HepG2 (cell line): ENCODE measurements around the gene U2SURP. TPM values are rescaled to one million over a fixed set of nuclear protein-coding genes. Genes with fewer than 3 reads are reported as not detected.

Experiments
- ASH2L ChIP-seq: fragments of 300-600, 200-600 bp; sonication (generic); IDR thresholded peaks from 2 replicates; pipeline ENCODE4 v1.7.0; 2017; ENCODE audit warnings: low read depth, mild to moderate bottlenecking, moderate library complexity, mixed read lengths, low read length; ENCODE audit not compliant: insufficient read length
- DNMT1 ChIP-seq: sonication (generic); formaldehyde crosslinking; IDR thresholded peaks from 2 replicates; pipeline ENCODE4 v1.5.1; 2020; ENCODE audit warnings: mild to moderate bottlenecking, missing genetic modification reagents
- FOXO4 ChIP-seq: sonication (generic); formaldehyde crosslinking; conservative IDR thresholded peaks from 2 replicates; pipeline ENCODE4 v1.8.1; 2023; ENCODE audit warnings: missing genetic modification reagents
- GATAD1 ChIP-seq: IDR thresholded peaks from 2 replicates; pipeline ENCODE4 v1.6.1; 2016; ENCODE audit warnings: missing genetic modification reagents, missing compliant biosample characterization
- HCFC1 ChIP-seq: fragments of 150-350 bp; IDR thresholded peaks from 2 replicates; pipeline ENCODE4 v1.6.1; 2014; ENCODE audit warnings: low read depth, low read length
- HOXA3 ChIP-seq: sonication (generic); formaldehyde crosslinking; IDR thresholded peaks from 2 replicates; pipeline ENCODE4 v1.5.0; 2020; ENCODE audit warnings: missing genetic modification reagents
- HOXA5 ChIP-seq: sonication (generic); formaldehyde crosslinking; IDR thresholded peaks from 2 replicates; pipeline ENCODE4 v1.4.0; 2020; ENCODE audit warnings: missing genetic modification reagents
- NR0B2 ChIP-seq: sonication (generic); formaldehyde crosslinking; IDR thresholded peaks from 2 replicates; pipeline ENCODE4 v1.4.0; 2020; ENCODE audit warnings: mild to moderate bottlenecking, missing genetic modification reagents
- POGZ ChIP-seq: sonication (generic); formaldehyde crosslinking; IDR thresholded peaks from 2 replicates; pipeline ENCODE4 v1.4.0; 2020; ENCODE audit warnings: mild to moderate bottlenecking, missing genetic modification reagents
- SALL2 ChIP-seq: sonication (generic); formaldehyde crosslinking; IDR thresholded peaks from 2 replicates; pipeline ENCODE4 v1.8.1; 2023; ENCODE audit warnings: mild to moderate bottlenecking, missing genetic modification reagents, inconsistent platforms
- SP4 ChIP-seq: sonication (generic); formaldehyde crosslinking; IDR thresholded peaks from 2 replicates; pipeline ENCODE4 v1.8.1; 2023; ENCODE audit warnings: mild to moderate bottlenecking, missing genetic modification reagents
- STAG1 ChIP-seq: sonication (generic); formaldehyde crosslinking; IDR thresholded peaks from 2 replicates; pipeline ENCODE4 v1.4.0; 2020; ENCODE audit warnings: missing genetic modification reagents
- U2AF1 ChIP-seq: fragments of 200-400 bp; formaldehyde crosslinking; optimal IDR thresholded peaks from 2 replicates; pipeline ENCODE3; 2017; ENCODE audit warnings: mild to moderate bottlenecking, low read depth, low read length
- ZBTB37 ChIP-seq: sonication (generic); formaldehyde crosslinking; IDR thresholded peaks from 2 replicates; pipeline ENCODE4 v1.4.0; 2020; ENCODE audit warnings: mild to moderate bottlenecking, missing genetic modification reagents
- ZBTB43 ChIP-seq: sonication (generic); formaldehyde crosslinking; conservative IDR thresholded peaks from 2 replicates; pipeline ENCODE4 v1.4.0; 2020; ENCODE audit warnings: missing genetic modification reagents
- ZMYM2 ChIP-seq: sonication (generic); formaldehyde crosslinking; IDR thresholded peaks from 2 replicates; pipeline ENCODE4 v1.8.0; 2022; ENCODE audit warnings: mild to moderate bottlenecking, missing genetic modification reagents
- ZNF552 ChIP-seq: sonication (generic); formaldehyde crosslinking; IDR thresholded peaks from 2 replicates; pipeline ENCODE4 v1.9.0; 2022; ENCODE audit warnings: missing genetic modification reagents, mild to moderate bottlenecking, borderline replicate concordance
- ZNF558 ChIP-seq: sonication (generic); formaldehyde crosslinking; IDR thresholded peaks from 2 replicates; pipeline ENCODE4 v1.9.0; 2022; ENCODE audit warnings: mild to moderate bottlenecking, missing genetic modification reagents, borderline replicate concordance
- ZNF749 ChIP-seq: sonication (generic); formaldehyde crosslinking; IDR thresholded peaks from 2 replicates; pipeline ENCODE4 v1.8.0; 2022; ENCODE audit warnings: mild to moderate bottlenecking, missing genetic modification reagents, moderate library complexity, borderline replicate concordance
- ZNF768 ChIP-seq: sonication (generic); formaldehyde crosslinking; IDR thresholded peaks from 2 replicates; pipeline ENCODE4 v1.4.0; 2020; ENCODE audit warnings: missing genetic modification reagents
- ZNF770 ChIP-seq: sonication (generic); formaldehyde crosslinking; IDR thresholded peaks from 2 replicates; pipeline ENCODE4 v1.5.0; 2020; ENCODE audit warnings: mild to moderate bottlenecking, missing genetic modification reagents
- ZNF772 ChIP-seq: sonication (generic); formaldehyde crosslinking; IDR thresholded peaks from 2 replicates; pipeline ENCODE4 v1.5.0; 2020; ENCODE audit warnings: mild to moderate bottlenecking, missing genetic modification reagents
- polyA plus RNA-seq, 8 experiments: library from polyadenylated mRNA; depleted of rRNA in 3 of 8; stranded (reverse) in 7 of 8; unstranded in 1 of 8; fragments of >200 nt; fragmentation: Illumina TruSeq in 4 of 8; extraction: Trizol in 4 of 8; gene quantifications; 2 replicates each; pipeline versions ENCODE4 v1.2.1 to v1.2.3, GENCODE V29; 2011 to 2016; ENCODE audit warnings: low read depth in 4 of 8, missing spikeins in 1 of 8, mixed read lengths in 1 of 8; ENCODE audit not compliant: insufficient read depth in 1 of 8
- total RNA-seq, 5 experiments: library from RNA; depleted of rRNA; stranded (reverse); fragments of >200 nt; fragmentation: Illumina TruSeq; extraction: Trizol; gene quantifications; 2 replicates each; pipeline ENCODE4 v1.2.3, GENCODE V29; 2016; ENCODE audit warnings: low read depth in 1 of 5

U2SURP gene
- total and polyA plus RNA-seq, 2 of the 13 experiments (the other 11 are each of a cell fraction or from before 2014, with no cell fraction given), result 55.9 to 173 TPM

- TF ChIP-seq FOXO4 (no peak), SALL2 (CRISPR knock-in tag) (peak; percentile 64; the same call in 1 of the 2 replicates), ZNF770 (CRISPR knock-in tag) (0 out of 2 replicates have a peak, but pooled peaks have one; percentile 21), NR0B2 (CRISPR knock-in tag) (no peak), HCFC1 (no peak), ZMYM2 (CRISPR knock-in tag) (no peak), ZNF552 (CRISPR knock-in tag) (0 out of 2 replicates have a peak, but pooled peaks have one; percentile 34), SP4 (CRISPR knock-in tag) (no peak), ZBTB37 (no peak), POGZ (peak; percentile 74), ASH2L (peak; percentile 64), ZNF768 (CRISPR knock-in tag) (0 out of 2 replicates have a peak, but pooled peaks have one; percentile 20), DNMT1 (CRISPR knock-in tag) (no peak), U2AF1 (no peak), ZNF749 (CRISPR knock-in tag) (no peak), STAG1 (CRISPR knock-in tag) (0 out of 2 replicates have a peak, but pooled peaks have one; percentile 6), HOXA5 (CRISPR knock-in tag) (peak; percentile 79; the same call in 1 of the 2 replicates), HOXA3 (peak; percentile 65), ZNF772 (CRISPR knock-in tag) (0 out of 2 replicates have a peak, but pooled peaks have one; percentile 18), GATAD1 (CRISPR knock-in tag) (0 out of 2 replicates have a peak, but pooled peaks have one; percentile 9), ZNF558 (CRISPR knock-in tag) (peak; percentile 54; the same call in 1 of the 2 replicates), ZBTB43 (peak; percentile 65; the same call in 1 of the 2 replicates)
Measured at GRCh38 chr3:142963516-142964448, 37.6 kb upstream of the U2SURP start, which contains the start of gene PAQR9 (continued).
